HG03378 (cell line): ENCODE data around the gene RRP1B.

Experiments
- ATAC-seq: cut with Tn5 transposase; IDR thresholded peaks from one replicate; pipeline ENCODE4 v1.9.1; 2021; ENCODE audit warnings: mild to moderate bottlenecking, moderate library complexity; ENCODE audit not compliant: unreplicated experiment

Gene RRP1B

DNA sequence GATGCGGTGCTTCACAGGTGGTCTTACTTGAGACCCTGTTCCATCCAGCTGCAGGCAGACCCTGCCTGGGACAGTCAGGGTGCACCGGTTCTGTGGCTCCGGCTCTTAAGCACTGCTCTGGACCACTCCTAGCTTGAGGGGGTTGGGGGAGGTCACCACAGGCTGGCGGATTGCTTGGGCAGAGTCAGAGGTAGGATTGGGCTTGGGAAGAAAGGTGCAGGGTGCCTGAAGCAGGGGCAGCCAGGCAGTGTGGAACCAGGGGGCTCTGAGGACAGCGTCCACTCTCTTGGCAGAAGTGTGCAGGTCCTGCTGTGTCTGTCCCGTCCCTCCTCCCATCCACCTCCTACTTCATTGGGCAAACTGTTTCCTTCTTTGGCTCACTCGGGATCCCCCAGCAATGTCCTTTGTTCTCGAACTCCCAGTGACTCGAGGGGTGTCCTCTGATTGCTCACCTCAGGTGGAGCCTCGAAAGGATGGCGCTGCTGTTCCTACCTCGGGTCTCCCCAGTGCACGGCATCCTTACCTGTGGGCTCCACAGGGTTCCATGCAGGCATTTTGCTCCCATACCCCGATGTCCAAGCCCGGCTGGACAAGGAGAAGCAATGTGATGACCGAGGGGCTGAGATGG lies 61.3 kb downstream of the RRP1B start:
- ATAC-seq: no peak

GRCh38 chr21:43721206-43721605 lies 61.8 kb downstream of the RRP1B start:
- ATAC-seq: no peak

DNA sequence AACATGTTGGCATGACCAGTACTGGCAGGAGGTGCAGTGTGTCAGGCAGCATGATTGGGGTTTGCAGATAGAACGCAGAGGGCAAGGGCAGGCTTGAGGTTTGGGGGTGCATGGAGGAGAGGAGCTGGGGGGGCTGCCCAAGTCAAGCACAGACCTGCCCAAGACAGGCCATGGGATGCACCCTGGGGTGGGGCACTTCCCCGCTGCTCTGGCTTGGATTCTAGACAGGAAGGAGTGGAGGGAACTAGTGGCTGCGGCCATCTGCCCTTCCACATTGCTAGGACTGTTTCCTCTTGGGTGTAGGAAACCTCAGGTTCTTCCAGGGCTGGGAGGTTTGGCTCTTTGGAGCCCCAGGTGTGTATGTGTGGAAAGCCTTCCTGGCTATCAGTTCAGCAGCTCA lies 62.6 kb downstream of the RRP1B start:
- no peak for ATAC-seq

DNA sequence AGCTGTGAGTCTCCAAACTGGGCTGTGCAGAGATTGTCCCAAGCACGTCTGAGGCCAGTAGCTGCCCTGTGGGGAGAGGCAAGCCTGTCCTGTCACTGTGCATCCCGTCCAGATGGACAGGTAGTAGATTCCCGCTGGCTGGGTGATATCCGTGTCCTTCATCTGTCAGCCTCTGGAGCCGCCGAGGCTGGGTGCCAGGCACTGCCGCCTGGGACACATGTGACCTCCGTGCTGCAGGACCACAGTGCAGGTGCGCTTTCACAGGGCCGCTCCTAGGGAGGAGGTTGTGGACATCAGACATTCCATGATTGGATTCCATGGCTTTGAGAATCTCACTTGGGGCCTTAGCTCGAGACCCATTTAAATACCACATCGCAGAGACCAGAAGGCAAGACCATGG lies 64.3 kb downstream of the RRP1B start:
- ATAC-seq: no peak

- no peak for ATAC-seq
These were observed 67.5 kb downstream of the RRP1B start for GRCh38 chr21:43726686-43727518.

DNA sequence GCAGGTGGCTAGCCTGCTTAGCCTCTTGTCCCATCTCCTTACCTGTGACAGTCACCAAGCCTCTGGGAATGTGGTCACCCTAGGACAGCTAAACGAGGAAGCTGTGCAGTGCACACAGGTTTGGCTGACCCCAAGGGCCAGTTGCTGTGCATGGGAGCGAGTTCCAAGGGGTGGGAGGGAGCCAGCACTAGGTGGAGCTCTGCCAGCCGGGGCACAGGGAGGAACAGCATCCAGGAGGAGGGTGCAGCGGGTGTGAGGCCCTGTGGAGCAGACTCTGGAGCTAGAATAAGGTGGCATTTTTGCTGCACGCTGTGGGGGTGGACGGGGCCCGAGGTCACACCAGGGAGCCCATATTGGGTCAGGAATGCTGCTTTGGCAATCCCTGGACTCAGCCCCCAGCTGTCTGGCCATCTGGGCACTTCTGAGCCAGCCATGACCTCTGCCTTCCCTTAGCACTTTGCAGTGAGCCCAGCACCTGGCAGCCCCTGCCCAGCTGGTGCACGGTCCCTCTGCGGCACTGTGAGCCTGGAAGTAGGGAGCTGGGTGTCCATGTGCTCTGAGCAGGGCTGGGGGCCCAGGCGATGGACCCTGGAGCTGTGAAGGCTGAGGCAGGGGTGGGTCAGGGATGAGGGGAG lies 68.3 kb downstream of the RRP1B start:
- no peak for ATAC-seq

DNA sequence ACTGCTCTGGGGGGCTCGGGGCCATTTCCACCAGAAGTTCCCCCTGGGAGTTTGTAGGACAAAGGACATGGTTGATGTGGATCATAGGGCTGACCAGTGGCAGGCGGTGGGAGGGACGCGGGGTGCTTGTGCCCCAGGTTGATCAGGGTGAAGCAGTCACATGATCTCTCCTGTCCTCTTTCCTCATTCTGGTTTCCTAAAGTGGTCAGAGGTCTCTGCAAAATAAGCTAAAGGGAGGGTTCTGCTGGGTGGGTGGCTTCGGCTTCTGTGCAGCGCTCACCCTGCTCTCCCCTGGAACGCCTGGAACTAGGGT lies 68.8 kb downstream of the RRP1B start:
- no peak for ATAC-seq

DNA sequence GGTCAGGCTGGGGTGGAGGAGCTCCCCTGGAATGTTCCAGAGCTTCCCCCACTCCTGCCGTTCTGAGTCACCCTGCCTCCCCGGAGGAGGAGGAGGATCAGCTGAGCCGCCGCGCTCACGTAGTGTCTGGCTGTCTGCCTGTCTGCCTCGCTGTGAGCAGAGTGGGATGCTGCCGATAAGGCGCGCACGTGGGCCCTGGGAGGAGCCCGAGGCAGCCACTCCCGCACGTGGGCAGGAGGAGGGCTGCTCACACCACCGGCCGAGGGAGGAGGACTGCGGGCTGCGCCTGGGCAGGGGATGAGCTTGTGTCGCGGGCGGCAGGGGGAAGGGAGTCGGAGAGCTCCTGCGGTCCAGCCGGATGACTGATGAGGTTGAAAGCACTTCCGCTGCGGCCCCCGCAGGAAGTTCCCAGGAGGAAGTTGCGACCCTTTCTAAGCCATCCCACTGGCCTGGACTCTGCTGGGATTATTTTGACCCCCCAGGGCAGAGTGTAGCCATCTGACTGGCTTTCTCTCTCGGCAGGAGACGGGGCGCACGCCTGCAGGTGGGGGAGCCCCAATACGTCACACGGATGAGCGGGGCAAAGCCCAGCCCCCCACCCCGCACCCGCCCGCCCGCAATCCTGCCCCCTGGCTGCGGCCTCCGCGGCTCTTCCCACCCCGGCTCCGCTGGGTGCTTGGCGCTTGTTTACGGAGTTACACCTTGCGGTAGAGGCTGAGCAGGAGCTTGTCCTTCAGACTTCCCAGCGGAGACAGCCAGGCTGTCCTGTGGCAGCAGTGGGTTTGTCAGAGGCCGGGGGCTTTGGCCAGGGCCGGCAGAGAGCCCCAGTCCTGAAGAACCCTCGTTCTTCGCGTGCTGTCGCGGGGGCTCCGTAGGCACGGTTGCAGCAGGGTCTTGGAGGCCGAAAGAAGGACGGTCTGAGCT lies 69.4 kb downstream of the RRP1B start:
- peak; percentile 57 for ATAC-seq

DNA sequence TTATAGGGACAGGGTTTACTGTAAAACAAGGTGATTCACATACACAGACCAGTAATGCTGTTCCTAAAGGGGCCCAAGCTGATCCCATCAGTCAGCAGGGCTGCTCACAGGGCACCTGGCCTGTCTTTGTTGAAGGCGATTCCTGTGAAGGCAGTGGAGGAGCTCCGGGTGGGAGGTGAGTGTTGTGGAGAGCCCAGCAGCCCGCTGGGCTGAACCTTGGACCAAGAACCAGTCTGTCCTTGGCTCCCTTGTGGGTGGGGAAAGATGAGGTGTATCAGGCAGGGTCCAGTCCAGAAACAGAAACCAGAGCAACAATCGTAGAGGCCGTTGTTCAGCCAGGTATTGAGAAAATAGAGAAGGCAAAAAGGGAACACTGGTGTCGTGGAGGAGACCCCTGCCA lies 72.1 kb downstream of the RRP1B start:
- no peak for ATAC-seq

- no peak for ATAC-seq
These were observed 72.7 kb downstream of the RRP1B start for GRCh38 chr21:43731891-43732711.

DNA sequence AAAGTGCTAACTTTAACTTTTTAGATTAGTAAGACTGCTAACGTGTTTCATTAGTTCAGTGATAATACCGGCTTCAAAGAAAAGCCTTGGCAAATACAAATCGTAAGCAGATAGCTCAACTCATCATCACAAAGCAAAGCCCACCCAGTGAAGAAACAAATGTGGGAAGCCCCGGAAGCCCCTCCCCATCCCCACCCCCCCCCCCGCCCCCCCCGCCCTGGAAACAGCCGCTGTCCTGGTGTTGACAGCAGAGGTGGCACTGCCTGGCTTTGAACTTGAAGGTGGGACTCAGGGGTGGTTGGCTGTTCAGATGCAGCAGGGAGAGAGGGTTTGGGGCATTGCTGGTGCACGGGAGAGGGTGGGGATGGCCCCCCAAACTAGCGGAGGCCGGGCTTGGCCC lies 73.7 kb downstream of the RRP1B start:
- ATAC-seq: no peak

DNA sequence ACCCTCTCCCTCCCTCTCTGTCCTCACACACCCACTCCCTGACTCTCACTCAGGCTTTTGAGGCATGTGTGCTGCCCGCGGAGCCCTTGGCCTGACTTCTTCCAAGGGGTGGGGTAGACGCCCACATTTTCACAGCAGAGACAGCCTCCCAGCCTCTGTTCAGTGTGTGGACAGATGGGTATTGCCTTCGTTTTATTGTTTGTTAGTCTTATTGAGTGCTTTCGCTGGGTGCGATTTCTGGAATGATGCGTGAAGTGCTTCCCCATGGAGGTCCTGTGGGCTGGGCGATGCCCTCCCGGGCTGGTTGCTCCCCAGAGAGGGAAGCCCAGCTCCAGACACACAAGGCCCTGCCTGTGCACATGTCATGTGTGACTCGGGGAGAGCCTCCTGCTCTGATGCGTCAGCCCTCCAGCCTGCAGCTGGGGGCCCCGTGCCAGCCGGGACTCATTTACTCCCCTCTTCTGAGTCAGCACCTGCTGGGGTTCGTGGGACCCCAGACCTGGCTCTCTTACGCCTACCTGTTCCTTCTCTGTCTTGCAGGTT lies 74.2 kb downstream of the RRP1B start:
- no peak for ATAC-seq

- no peak for ATAC-seq
These were observed 75.0 kb downstream of the RRP1B start for GRCh38 chr21:43734131-43734927.

DNA sequence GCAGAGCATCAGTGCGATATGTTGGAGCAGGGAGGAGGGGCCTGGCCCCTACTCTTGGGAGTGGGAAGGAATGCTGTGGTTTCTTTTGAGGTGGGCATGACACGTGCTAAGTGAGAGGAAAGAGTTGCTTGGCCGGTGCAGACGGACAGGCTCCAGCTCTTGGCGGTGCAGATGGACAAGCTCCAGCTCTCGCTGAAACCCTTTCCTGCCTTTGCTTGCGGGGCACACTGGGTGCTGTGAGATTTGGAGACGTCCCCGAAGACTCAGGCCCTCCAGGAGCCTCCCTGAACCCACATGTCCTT lies 75.5 kb downstream of the RRP1B start:
- ATAC-seq: no peak

- no peak for ATAC-seq
These were observed 76.1 kb downstream of the RRP1B start for GRCh38 chr21:43735236-43736091.

DNA sequence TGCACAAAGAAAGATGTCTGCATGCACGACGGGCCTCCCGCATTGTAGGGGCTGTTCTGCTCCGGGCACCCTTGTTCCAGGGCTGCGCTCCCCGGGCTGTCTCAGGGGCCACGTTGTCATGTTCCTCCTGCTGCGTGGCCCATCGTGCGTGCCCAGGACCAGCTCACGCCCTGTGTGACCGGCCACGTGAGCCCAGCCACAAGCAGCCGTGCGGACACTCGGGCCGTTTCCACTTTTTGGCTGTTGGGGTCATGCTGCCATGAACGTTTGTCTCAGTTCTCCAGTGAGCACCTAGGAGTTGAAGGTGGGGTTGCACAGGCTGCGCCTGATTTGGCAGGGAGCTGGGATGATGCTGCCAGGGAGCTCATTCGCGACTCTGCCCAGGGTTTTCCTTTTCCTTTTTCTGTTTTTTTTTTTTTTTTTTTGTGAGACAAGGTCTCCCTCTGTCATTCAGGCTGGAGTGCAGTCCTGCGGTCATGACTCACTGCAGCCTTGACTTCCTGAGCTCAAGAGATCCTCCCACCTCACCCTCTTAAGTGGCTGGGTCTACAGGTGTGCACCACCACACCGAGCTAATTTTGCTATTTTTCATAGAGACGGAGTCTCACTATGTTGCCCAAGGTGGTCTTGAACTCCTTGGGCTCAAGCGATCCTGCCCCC lies 77.0 kb downstream of the RRP1B start:
- ATAC-seq: no peak

GRCh38 chr21:43737158-43737950 lies 78.0 kb downstream of the RRP1B start:
- ATAC-seq: no peak
